HCT116 (cell line): ENCODE data around the gene TAF9. TPM values are rescaled to one million over a fixed set of nuclear protein-coding genes. Genes with fewer than 3 reads are reported as not detected.

Source experiments
- ATAC-seq: fragments of 200-7000 bp; cut with Tn5 transposase; 2 replicates; pipeline ENCODE4 v1.9.1; 2020; ENCODE audit warnings: mild to moderate bottlenecking, moderate library complexity
- BruUV-seq: library from RNA; stranded (reverse); fragments of 400-500 nt; replicated peaks from 2 replicates; lab custom pipeline; 2021; lab: Mats Ljungman, UMichigan
- CTCF ChIA-PET: fragments of 300-600 bp; sonication (Branson Sonifier 250); formaldehyde crosslinking; loops from one replicate; lab custom pipeline; 2021; ENCODE audit warnings: antibody characterized with exemption; lab: Charles Lee
- POLR2A ChIA-PET: fragments of 300-600, 350-600 bp; sonication (Branson Sonifier 250); formaldehyde crosslinking; loops from one replicate; lab custom pipeline; 2021; ENCODE audit warnings: antibody characterized with exemption; lab: Charles Lee
- RAD21 ChIA-PET, 2 experiments: fragments of 300-600 bp; sonication (Branson Sonifier 250); formaldehyde crosslinking; loops; one replicate each; lab custom pipeline; 2023; ENCODE audit warnings: low total read pairs in 2 of 2; ENCODE audit not compliant: uncharacterized antibody in 2 of 2, unreplicated experiment in 2 of 2, low non-redundant PET in 1 of 2; lab: Charles Lee
- DNase-seq: peaks from one replicate; pipeline ENCODE4 v3.0.0-alpha.2; 2010; ENCODE audit warnings: low read depth, low spot score
- H2AFZ ChIP-seq: fragments of 200-600 bp; shearing (Covaris generic), sonication (generic); 2 replicates; pipeline ENCODE4 v1.6.1; 2017; ENCODE audit warnings: low read depth, mixed run types, mixed read lengths, antibody characterized with exemption, low read length; ENCODE audit not compliant: poor library complexity, severe bottlenecking
- H3K27ac ChIP-seq: 2 replicates; pipeline ENCODE4 v1.5.1; 2012; ENCODE audit warnings: low read depth, low read length
- H3K27me3 ChIP-seq: fragments of 200-600 bp; sonication (generic); 2 replicates; pipeline ENCODE4 v1.6.1; 2016; ENCODE audit warnings: mixed run types, low read length, mixed read lengths; ENCODE audit not compliant: insufficient read depth
- H3K36me3 ChIP-seq, 2 experiments: fragments of 200-500 bp in 1 of 2; fragments of 200-600 bp in 1 of 2; sonication (Bioruptor generic) in 1 of 2; sonication (generic) in 1 of 2; 2 replicates each; pipeline versions ENCODE4 v1.5.1 to v1.6.1; 2014 to 2016; ENCODE audit warnings: low read length in 2 of 2, inconsistent platforms in 1 of 2, mixed read lengths in 1 of 2, mixed run types in 1 of 2; ENCODE audit not compliant: insufficient read depth in 2 of 2, control insufficient read depth in 1 of 2
- H3K4me1 ChIP-seq, 2 experiments: fragments of 200-600 bp in 1 of 2; sonication (generic) in 1 of 2; 2 replicates each; pipeline versions ENCODE4 v1.5.1 to v1.6.1; 2012 to 2017; ENCODE audit warnings: low read length in 2 of 2, inconsistent platforms in 1 of 2, mild to moderate bottlenecking in 1 of 2, mixed read lengths in 1 of 2, mixed run types in 1 of 2, moderate library complexity in 1 of 2; ENCODE audit not compliant: insufficient read depth in 2 of 2, control insufficient read depth in 1 of 2
- H3K4me2 ChIP-seq: fragments of 200-600 bp; sonication (generic); 2 replicates; pipeline ENCODE4 v1.6.1; 2017; ENCODE audit warnings: mixed run types, low read length, mixed read lengths
- H3K4me3 ChIP-seq, 2 experiments: fragments of 200-600 bp in 1 of 2; sonication (generic) in 1 of 2; replicated peaks in 1 of 2; 2 replicates each; pipeline ENCODE4 v1.5.1; 2011 to 2016; ENCODE audit warnings: low read length in 2 of 2, control low read depth in 1 of 2, low read depth in 1 of 2, mild to moderate bottlenecking in 1 of 2, mixed read lengths in 1 of 2, mixed run types in 1 of 2
- H3K79me2 ChIP-seq: fragments of 200-600 bp; sonication (generic); 2 replicates; pipeline ENCODE4 v1.6.1; 2017; ENCODE audit warnings: mild to moderate bottlenecking, mixed run types, low read length, moderate library complexity, mixed read lengths; ENCODE audit not compliant: insufficient read depth
- H3K9ac ChIP-seq: fragments of 200-600 bp; sonication (generic); 2 replicates; pipeline ENCODE4 v1.6.1; 2016; ENCODE audit warnings: low read length, mixed read lengths
- H3K9me2 ChIP-seq: fragments of 200-600 bp; sonication (generic), shearing (Covaris generic); 2 replicates; pipeline ENCODE4 v1.6.1; 2017; ENCODE audit warnings: mixed run types, mild to moderate bottlenecking, moderate library complexity; ENCODE audit not compliant: insufficient read depth
- H3K9me3 ChIP-seq, 2 experiments: fragments of 200-500 bp in 1 of 2; fragments of 200-600 bp in 1 of 2; sonication (Bioruptor generic) in 1 of 2; sonication (generic) in 1 of 2; 2 replicates each; pipeline ENCODE4 v1.6.1; 2014 to 2017; ENCODE audit warnings: low read length in 2 of 2, mixed read lengths in 2 of 2, inconsistent platforms in 1 of 2, low read depth in 1 of 2, mild to moderate bottlenecking in 1 of 2, mixed run types in 1 of 2, moderate library complexity in 1 of 2; ENCODE audit not compliant: control insufficient read depth in 1 of 2, insufficient read depth in 1 of 2
- H4K20me1 ChIP-seq: fragments of 200-600 bp; sonication (generic), shearing (Covaris generic); 2 replicates; pipeline ENCODE4 v1.6.1; 2017; ENCODE audit warnings: mixed run types, mild to moderate bottlenecking, moderate library complexity; ENCODE audit not compliant: insufficient read depth
- ELF1 ChIP-seq: IDR thresholded peaks from 2 replicates; pipeline ENCODE4 v1.6.1; 2012; ENCODE audit warnings: low read depth, borderline replicate concordance
- EZH2 ChIP-seq: fragments of 200-600 bp; sonication (generic); IDR thresholded peaks from 2 replicates; pipeline ENCODE4 v1.6.1; 2017; ENCODE audit warnings: antibody characterized with exemption, mixed run types
- FOSL1 ChIP-seq: IDR thresholded peaks from 2 replicates; pipeline ENCODE4 v1.6.1; 2012; ENCODE audit warnings: low read depth
- POLR2A ChIP-seq: IDR thresholded peaks from 2 replicates; pipeline ENCODE4 v1.7.0; 2011; ENCODE audit warnings: borderline replicate concordance; ENCODE audit not compliant: insufficient read depth, insufficient read length; ENCODE audit errors: extremely low read depth
- RAD21 ChIP-seq: IDR thresholded peaks from 2 replicates; pipeline ENCODE4 v1.6.1; 2012; ENCODE audit warnings: low read depth, mild to moderate bottlenecking
- SIN3A ChIP-seq: IDR thresholded peaks from 2 replicates; pipeline ENCODE4 v1.6.1; 2012; ENCODE audit warnings: low read depth
- SRF ChIP-seq: IDR thresholded peaks from 2 replicates; pipeline ENCODE4 v1.6.1; 2012; ENCODE audit warnings: low read depth
- YY1 ChIP-seq: IDR thresholded peaks from 2 replicates; pipeline ENCODE4 v1.6.1; 2011; ENCODE audit warnings: low read length, low read depth, moderate library complexity, mild to moderate bottlenecking; ENCODE audit not compliant: insufficient replicate concordance; ENCODE audit errors: extremely low read depth
- ZBTB33 ChIP-seq: IDR thresholded peaks from 2 replicates; pipeline ENCODE4 v1.6.1; 2011; ENCODE audit warnings: mild to moderate bottlenecking, low read length, moderate library complexity; ENCODE audit not compliant: insufficient replicate concordance; ENCODE audit errors: extremely low read depth
- ZNF274 ChIP-seq: fragments of 200-500 bp; sonication (Bioruptor generic); IDR thresholded peaks from 2 replicates; pipeline ENCODE4 v1.6.1; 2014; ENCODE audit warnings: mild to moderate bottlenecking, low read depth, low read length, inconsistent platforms
- intact Hi-C: fragments of 100-400 bp; cut with micrococcal nuclease; formaldehyde crosslinking; loops from 2 replicates; pipeline ENCODE4 v1.10.0; 2022
- total RNA-seq: library from RNA; stranded (reverse); gene quantifications from one replicate; pipeline ENCODE4 v1.2.1, GENCODE V29; 2021; ENCODE audit not compliant: unreplicated experiment
- TF ChIP-seq, protein P1 (sequence below): IDR thresholded peaks from 2 replicates; pipeline ENCODE4 v1.6.1; 2012; ENCODE audit warnings: low read depth
- TF ChIP-seq, protein P2 (sequence below): IDR thresholded peaks from 2 replicates; pipeline ENCODE4 v1.6.1; 2012

Gene TAF9
- total RNA-seq, 1 experiment from 2014 or later: 92.0 TPM

- H3K9me3 ChIP-seq: no peaks in the 10 kb centered on the region
- H4K20me1 ChIP-seq: no peaks in the 10 kb centered on the region
- intact Hi-C loops: no loop called here
- no peaks in the 10 kb centered on the region for H3K27me3 ChIP-seq
- H3K4me1 ChIP-seq: 0 out of 4 replicates have a peak, but pooled peaks cover 0 to 3% of the 10 kb centered on the region in 2 experiments
- RAD21 ChIA-PET: no interaction called here
- BruUV-seq: no TSS peak
- no peak overlapping the region for H3K27ac ChIP-seq
- POLR2A ChIA-PET: no interaction called here
- no peak overlapping the region for H3K9ac ChIP-seq
- H3K4me3 ChIP-seq: no peak overlapping the region
- TF ChIP-seq RAD21 (no peak), SIN3A (no peak), SRF (no peak), EZH2 (no peak), ZBTB33 (no peak), FOSL1 (no peak), ELF1 (no peak), ZNF274 (no peak), POLR2A (no peak), YY1 (no peak)
- TF ChIP-seq, protein P1, sequence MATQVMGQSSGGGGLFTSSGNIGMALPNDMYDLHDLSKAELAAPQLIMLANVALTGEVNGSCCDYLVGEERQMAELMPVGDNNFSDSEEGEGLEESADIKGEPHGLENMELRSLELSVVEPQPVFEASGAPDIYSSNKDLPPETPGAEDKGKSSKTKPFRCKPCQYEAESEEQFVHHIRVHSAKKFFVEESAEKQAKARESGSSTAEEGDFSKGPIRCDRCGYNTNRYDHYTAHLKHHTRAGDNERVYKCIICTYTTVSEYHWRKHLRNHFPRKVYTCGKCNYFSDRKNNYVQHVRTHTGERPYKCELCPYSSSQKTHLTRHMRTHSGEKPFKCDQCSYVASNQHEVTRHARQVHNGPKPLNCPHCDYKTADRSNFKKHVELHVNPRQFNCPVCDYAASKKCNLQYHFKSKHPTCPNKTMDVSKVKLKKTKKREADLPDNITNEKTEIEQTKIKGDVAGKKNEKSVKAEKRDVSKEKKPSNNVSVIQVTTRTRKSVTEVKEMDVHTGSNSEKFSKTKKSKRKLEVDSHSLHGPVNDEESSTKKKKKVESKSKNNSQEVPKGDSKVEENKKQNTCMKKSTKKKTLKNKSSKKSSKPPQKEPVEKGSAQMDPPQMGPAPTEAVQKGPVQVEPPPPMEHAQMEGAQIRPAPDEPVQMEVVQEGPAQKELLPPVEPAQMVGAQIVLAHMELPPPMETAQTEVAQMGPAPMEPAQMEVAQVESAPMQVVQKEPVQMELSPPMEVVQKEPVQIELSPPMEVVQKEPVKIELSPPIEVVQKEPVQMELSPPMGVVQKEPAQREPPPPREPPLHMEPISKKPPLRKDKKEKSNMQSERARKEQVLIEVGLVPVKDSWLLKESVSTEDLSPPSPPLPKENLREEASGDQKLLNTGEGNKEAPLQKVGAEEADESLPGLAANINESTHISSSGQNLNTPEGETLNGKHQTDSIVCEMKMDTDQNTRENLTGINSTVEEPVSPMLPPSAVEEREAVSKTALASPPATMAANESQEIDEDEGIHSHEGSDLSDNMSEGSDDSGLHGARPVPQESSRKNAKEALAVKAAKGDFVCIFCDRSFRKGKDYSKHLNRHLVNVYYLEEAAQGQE: no peak
- TF ChIP-seq, protein P2, sequence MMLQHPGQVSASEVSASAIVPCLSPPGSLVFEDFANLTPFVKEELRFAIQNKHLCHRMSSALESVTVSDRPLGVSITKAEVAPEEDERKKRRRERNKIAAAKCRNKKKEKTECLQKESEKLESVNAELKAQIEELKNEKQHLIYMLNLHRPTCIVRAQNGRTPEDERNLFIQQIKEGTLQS: no peak
- DNase-seq (no peak), ATAC-seq (no peak)
- no peaks in the 10 kb centered on the region for H3K79me2 ChIP-seq
- CTCF ChIA-PET: no interaction called here
- no peak overlapping the region for H2AFZ ChIP-seq
- H3K9me2 ChIP-seq: no peaks in the 10 kb centered on the region
- H3K4me2 ChIP-seq: no peak overlapping the region
- H3K36me3 ChIP-seq: peaks cover 9 to 28% of the 10 kb centered on the region in 2 experiments
Measured at GRCh38 chr5:69378376-69378775, 9.1 kb upstream of the TAF9 start.
